ENCODE measurements around the gene ZNF511.
"Not testable (repeated sequence)": the region's sequence is repeated elsewhere in the genome, so short reads cannot be mapped to it uniquely, and the experiment has no call there.

The ZNF511 gene

GRCh38 chr10:133314911-133315310 lies 6.2 kb downstream of the ZNF511 start:
- DNase-seq (ENCODE audit: low read depth), result no peak

DNA sequence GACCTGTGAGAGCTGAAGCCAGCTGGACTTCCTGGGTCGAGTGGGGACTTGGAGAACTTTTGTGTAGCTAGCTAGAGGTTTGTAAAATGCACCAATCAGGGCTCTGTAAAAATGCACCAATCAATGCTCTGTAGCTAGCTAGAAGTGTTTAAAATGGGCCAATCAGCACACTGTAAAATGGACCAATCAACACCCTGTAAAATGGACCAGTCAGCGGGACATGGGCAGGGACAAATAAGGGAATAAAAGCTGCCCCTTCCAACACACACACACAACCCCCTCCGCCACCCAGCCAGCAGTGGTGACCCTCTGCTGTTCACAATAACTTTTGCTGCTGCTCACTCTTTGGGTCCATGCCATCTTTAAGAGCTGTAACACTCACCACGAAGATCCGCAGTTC lies 7.1 kb downstream of the ZNF511 start:
- no peak for DNase-seq (ENCODE audit: low read depth)

- DNase-seq (ENCODE audit: low read depth), result no peak
Measured at GRCh38 chr10:133316266-133316665, 7.6 kb downstream of the ZNF511 start.

GRCh38 chr10:133316732-133317131 lies 8.0 kb downstream of the ZNF511 start:
- DNase-seq (ENCODE audit: low read depth), result no peak

DNA sequence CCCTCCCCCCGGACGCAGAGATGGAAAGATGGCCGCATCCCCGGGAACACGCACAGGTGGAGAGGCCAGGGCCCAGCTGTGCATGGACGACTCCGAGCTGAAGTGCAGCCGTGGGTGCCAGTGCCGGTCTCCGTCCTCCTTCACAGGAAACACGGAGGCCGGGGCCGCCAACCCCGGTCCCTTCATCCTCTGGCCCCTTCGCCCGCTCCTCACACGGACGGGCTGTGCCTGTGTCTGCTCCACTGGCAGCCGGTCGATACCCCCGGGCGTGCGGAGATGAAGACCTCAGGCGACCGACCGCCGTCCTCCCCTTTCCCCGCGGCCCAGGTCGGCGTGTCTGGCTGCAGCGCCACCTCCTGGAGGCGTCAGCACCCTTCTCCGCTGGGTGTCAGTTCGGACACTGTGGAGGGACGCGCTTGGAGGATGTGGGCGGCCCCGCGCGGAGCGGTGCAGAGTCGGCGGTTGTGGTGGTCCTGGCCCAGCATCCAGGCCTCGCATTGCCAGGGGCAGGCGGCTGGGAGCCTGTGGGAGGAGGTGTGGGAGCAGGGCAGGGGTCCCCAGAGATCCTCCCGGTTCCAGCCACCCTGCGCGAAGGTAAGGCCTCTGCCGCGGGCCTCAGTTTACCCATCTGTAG lies 9.9 kb downstream of the ZNF511 start:
- peak; percentile 59 for DNase-seq (ENCODE audit: low read depth)

GRCh38 chr10:133320852-133321422 lies 12.2 kb downstream of the ZNF511 start:
- not testable (repeated sequence) for DNase-seq (ENCODE audit: low read depth)

- not testable (repeated sequence) for DNase-seq (ENCODE audit: low read depth)
Measured at GRCh38 chr10:133322064-133322709, 13.5 kb downstream of the ZNF511 start.

DNA sequence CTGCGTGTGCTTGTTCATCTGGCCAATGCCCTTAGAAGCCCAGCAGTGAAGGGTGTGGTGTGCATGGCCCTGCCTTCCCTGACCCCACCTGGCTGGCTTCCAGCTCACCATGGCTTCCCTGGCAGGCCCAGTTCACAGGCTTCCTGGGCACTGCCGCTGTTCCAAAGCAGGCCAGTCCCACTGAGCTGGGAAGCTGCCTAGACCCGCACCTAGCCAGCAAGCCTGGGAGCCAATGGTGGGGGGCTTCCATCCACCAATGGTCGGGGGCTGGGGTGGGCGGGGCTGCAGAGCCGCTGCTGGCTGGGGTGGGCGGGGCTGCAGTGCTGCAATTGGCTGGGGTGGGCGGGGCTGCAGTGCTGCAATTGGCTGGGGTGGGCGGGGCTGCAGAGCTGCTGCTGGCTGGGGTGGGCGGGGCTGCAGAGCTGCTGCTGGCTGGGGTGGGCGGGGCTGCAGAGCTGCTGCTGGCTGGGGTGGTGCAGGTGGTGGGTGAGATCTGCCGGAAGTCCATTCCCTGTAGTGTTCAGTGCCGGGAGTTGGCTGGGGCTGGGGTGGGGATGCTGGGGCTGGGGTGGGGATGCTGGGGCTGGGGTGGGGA lies 15.6 kb downstream of the ZNF511 start:
- peak; percentile 56 for DNase-seq (ENCODE audit: low read depth)

GRCh38 chr10:133324857-133325260 lies 16.1 kb downstream of the ZNF511 start:
- DNase-seq (ENCODE audit: low read depth), result no peak

GRCh38 chr10:133325440-133326222 lies 16.9 kb downstream of the ZNF511 start:
- no peak for DNase-seq (ENCODE audit: low read depth)

DNA sequence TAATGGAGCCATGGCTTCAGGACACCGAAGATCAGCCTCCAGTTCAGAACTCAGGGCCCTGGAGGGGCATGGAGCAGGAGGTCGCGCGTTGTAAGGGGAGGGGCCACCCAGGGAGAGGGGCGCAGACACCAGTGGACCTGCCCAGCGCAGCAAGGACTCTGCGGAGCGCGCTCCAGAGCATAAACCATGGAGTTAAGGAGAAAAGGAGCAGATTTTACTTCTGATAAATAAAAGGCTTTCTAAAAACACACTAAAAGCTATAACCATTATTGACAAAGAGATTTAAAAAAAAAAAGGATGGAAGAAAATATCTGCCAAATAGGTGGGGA lies 17.5 kb downstream of the ZNF511 start:
- DNase-seq (ENCODE audit: low read depth), result no peak

- no peak for DNase-seq (ENCODE audit: low read depth)
Measured at GRCh38 chr10:133326745-133327650, 18.3 kb downstream of the ZNF511 start.

- no peak for DNase-seq (ENCODE audit: low read depth)
Measured at GRCh38 chr10:133327651-133328357, 19.1 kb downstream of the ZNF511 start.

- no peak for DNase-seq (ENCODE audit: low read depth)
Measured at GRCh38 chr10:133328358-133329343, 19.9 kb downstream of the ZNF511 start.

DNA sequence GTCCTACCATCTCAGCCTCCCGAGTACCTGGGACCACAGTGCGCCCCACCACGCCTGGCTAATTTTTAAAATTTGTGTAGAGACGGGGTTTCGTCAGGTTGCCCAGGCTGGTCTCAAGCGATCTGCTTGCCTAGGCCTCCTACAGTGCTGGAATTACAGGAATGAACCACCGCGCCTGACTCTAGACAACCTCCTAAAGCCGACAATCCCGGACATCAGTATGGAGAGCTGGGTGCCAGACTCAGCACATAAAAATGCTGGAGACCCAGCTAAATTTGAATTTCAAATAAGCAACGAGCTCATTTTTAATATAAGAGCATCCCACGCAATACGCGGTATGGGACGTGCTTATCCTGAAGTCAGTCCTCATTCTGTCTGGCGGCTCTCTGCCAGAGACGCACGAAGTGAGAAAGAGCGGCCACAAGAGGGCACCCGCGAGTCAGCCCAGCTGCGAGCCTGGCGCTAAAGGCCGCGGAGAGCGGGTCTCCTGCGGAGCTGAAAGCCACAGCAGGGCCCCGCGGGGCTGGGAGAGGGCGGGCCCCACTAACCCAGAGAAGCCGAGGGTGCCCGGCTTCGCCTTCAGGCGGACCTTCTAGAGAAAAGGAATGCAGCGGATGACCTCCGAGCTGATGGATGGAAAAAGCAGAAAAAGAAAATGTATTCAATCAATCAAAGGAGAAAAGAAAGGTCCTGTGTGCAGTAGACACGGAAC lies 20.9 kb downstream of the ZNF511 start:
- DNase-seq (ENCODE audit: low read depth), result peak; percentile 79

GRCh38 chr10:133332936-133333699 lies 24.4 kb downstream of the ZNF511 start:
- no peak for DNase-seq (ENCODE audit: low read depth)

DNA sequence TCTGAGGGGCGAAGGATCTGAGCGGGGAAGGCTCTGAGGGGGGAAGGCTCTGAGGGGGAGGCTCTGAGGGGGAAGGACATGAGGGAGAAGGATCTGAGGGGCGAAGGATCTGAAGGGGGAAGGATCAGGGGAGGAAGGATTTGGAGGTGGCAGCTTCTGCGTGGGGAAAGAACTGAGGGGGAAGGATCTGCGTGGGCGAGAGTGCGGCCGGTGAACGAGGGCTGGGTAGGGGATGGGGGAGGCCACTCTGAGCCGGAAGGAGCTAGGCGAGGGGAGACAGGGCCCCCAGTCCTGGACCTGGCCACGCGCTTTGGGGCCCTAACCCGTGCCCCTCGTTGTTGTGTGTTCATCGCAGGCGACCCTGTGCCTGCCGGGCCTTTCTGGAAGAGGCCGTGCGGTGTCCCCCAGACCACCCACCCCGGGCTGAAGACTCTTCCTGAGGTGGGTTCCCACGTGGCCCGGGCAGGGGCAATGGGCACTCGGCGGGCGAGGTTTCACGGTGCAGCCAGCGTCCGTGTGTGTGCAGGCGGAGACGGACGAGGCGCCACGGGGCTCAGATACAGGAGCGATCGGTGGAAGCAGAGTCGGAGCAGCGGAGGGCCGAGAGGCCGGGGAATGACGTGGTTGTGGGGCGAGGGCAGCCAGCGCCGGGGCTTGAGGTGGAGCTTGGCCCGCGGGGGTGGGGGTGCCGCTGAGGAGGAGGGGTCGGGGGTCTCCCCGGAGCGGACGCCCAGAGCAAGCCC lies 26.0 kb downstream of the ZNF511 start:
- DNase-seq (ENCODE audit: low read depth), result no peak

Measured in T follicular helper cell (primary cell).